AG04449 (cell line): Measurements from ENCODE around the gene PDE10A.
"Not testable (repeated sequence)": the region's sequence is repeated elsewhere in the genome, so short reads cannot be mapped to it uniquely, and the experiment has no call there.

Experiments used
- CTCF ChIA-PET: fragments of 350-600 bp; formaldehyde crosslinking; extraction: SDS; loops from one replicate; lab custom pipeline; 2021; ENCODE audit warnings: antibody characterized with exemption; lab: Yijun Ruan, JAX
- POLR2A ChIA-PET: fragments of 400-600, 350-600 bp; formaldehyde crosslinking; extraction: SDS; loops from one replicate; lab custom pipeline; 2020; ENCODE audit warnings: antibody characterized with exemption, inconsistent platforms; lab: Yijun Ruan, JAX
- DNase-seq: peaks from one replicate; pipeline ENCODE4 v3.0.0-alpha.2; 2010; ENCODE audit warnings: low read depth, low spot score
- H3K4me3 ChIP-seq: 2 replicates; pipeline ENCODE4 v1.5.1; 2011; ENCODE audit warnings: low read depth, mild to moderate bottlenecking, control low read depth, low read length
- TF ChIP-seq, protein P1 (sequence below): IDR thresholded peaks from one replicate; pipeline ENCODE4 v1.5.1; 2011; ENCODE audit warnings: mild to moderate bottlenecking, moderate library complexity, low read length, control low read depth, inconsistent platforms; ENCODE audit not compliant: insufficient read depth; ENCODE audit errors: missing control alignments

Gene PDE10A

DNA sequence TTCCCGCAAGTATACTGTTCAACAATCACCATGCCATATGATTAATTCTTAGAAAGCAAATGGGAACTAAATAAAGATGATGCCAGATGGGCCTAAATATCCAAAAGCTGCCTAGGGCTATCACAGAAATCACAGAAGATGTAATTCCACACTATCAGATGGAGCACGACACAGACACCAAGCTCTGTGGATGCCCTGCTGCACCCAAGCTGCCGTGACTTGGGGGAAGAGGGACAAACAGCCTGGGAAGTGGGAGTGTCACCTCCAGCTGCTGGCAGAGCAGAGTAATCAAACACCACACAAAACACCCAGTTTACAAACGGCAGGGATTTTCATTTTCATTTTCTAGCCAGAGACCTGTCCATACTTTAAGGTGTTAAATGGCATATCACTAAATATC lies 35.7 kb downstream of the PDE10A start:
- no peak overlapping the region for H3K4me3 ChIP-seq
- no peak for DNase-seq
- CTCF ChIA-PET: no interaction called here
- TF ChIP-seq, protein P1, sequence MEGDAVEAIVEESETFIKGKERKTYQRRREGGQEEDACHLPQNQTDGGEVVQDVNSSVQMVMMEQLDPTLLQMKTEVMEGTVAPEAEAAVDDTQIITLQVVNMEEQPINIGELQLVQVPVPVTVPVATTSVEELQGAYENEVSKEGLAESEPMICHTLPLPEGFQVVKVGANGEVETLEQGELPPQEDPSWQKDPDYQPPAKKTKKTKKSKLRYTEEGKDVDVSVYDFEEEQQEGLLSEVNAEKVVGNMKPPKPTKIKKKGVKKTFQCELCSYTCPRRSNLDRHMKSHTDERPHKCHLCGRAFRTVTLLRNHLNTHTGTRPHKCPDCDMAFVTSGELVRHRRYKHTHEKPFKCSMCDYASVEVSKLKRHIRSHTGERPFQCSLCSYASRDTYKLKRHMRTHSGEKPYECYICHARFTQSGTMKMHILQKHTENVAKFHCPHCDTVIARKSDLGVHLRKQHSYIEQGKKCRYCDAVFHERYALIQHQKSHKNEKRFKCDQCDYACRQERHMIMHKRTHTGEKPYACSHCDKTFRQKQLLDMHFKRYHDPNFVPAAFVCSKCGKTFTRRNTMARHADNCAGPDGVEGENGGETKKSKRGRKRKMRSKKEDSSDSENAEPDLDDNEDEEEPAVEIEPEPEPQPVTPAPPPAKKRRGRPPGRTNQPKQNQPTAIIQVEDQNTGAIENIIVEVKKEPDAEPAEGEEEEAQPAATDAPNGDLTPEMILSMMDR: no peak
- POLR2A ChIA-PET: no interaction called here

DNA sequence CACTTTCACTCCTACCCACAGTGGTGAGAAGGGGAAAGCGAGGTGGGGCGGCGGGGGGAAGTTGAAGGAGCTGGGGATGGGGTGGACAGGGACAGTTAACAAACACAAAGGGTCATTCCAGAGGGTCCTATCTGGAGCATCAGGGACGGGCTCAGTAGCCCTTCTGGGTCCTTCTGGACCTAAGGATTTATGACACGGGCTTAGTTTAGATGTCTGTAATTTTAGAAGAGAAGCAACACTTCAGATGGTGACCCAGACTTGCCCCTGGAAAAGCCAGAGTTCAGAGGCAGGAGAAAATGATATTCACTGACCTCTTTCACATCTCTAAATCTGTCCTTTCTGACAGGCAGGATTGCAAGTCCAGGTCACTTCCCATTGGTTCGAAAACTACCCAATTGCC lies 36.3 kb downstream of the PDE10A start:
- TF ChIP-seq, protein P1: no peak
- H3K4me3 ChIP-seq: no peak overlapping the region
- CTCF ChIA-PET: no interaction called here
- POLR2A ChIA-PET: no interaction called here
- no peak for DNase-seq

DNA sequence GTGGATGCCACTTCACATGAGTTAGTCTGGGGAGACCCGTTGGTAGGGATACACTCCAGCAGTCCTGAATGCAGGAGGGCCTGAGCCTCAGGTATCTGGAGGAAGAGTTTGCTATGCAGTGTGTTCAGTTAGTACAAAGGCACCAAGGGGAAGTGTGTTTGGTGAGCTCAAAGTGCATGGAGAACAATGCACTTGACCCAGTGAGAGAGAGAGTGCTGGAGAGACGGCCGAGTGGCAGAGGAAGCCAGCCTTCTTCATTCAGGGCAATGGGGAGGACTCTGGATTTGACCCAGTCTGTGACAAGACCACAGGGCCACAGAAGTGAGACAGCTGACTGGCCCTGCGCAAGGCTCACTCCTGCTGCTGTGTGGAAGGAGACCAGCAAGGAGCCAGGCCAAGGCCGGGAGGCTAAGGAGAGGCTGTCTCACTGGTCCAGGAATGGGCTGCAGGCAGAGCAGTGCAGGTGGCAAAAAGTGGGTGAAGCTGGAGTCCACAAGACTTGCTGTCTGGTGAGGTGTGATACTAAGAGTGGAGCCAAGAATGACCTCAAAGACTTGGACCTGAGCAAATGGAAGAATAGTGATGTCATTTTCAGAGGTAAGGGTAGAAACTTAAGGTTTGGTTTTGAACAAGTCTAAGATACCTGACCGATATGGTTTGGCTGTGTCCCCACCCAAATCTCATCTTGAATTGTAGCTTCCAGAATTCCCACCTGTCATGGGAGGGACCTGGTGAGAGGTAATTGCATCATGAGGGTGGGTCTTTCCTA lies 38.0 kb downstream of the PDE10A start:
- no peak for DNase-seq
- ChIA-PET CTCF (no interaction called here), POLR2A (no interaction called here)
- TF ChIP-seq, protein P1: no peak
- no peak overlapping the region for H3K4me3 ChIP-seq

DNA sequence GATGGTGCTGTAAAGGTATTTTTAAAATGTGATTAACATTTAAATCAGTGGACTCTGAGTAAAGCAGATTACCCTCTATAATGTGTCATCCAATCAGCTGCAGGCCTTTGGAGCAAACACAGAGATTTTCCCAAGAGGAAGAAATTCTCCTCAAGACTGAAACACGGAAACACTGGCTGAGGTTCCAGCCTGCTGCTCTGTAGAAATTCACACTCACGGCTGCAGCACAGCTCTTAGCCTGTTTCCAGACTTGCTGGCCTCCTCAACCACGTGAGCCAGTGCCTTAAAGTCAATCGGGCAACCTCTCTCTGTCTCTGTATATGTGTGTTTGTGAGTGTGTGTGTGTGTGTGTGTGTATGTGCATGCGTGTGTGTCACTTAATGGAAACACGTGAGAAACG lies 41.1 kb downstream of the PDE10A start:
- H3K4me3 ChIP-seq: no peak overlapping the region
- CTCF ChIA-PET: no interaction called here
- TF ChIP-seq, protein P1: no peak
- no peak for DNase-seq
- POLR2A ChIA-PET: no interaction called here

DNA sequence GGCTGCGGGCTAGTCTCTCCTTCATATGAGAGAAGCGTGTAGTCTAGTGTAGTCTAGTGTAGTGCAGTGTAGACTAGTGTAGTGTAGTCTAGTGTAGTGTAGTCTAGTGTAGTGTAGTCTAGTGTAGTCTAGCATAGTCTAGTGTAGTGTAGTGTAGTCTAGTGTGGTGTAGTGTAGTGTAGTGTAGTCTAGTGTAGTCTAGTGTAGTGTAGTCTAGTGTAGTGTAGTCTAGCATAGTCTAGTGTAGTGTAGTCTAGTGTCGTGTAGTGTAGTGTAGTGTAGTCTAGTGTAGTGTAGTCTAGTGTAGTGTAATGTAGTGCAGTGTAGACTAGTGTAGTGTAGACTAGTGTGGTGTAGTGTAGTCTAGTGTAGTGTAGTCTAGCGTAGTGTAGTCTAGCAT lies 44.1 kb downstream of the PDE10A start:
- DNase-seq, POLR2A ChIA-PET, CTCF ChIA-PET, H3K4me3 ChIP-seq: not testable (repeated sequence)

DNA sequence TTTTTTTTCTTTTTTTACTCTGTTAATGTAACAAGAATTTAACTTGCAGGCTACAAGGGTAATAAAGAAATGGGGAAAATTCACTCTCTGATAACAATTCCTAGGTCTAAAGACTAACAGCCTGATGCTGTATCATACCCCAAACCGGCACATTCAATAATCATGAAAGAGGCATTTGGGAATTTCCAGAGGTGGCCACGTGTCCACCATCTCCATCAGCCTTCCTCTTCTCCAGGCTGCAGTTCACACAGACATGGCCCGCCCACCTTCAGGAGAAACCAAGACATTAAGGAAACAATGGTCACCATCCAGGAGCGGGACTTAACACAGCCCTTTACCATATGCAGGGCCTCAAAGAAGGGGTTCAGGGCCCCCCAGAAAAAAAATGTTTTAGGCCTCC lies 44.8 kb downstream of the PDE10A start:
- CTCF ChIA-PET: no interaction called here
- POLR2A ChIA-PET: no interaction called here
- no peak overlapping the region for H3K4me3 ChIP-seq
- TF ChIP-seq, protein P1: no peak
- no peak for DNase-seq

DNA sequence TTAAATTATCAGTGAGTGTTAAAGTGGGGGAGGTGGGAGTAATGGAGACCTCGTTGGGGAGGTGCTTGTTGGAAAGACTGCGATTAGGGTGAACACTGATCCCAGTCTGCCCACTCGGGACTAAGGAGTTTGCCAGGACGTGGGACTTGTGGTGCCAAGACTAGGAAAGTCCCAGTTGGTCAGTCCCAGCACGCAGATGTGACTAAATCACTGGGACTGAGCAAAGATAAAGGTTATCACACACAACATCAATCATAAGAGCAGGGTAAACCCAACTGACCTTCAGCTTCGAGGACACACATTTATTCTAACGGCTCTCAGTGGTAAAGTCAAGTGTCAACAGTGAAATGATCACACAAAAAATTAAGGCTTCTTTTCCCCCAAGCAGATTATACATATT lies 45.5 kb downstream of the PDE10A start:
- TF ChIP-seq, protein P1: no peak
- ChIA-PET POLR2A (no interaction called here), CTCF (no interaction called here)
- H3K4me3 ChIP-seq: no peak overlapping the region
- no peak for DNase-seq
